GM21723 (cell line): ENCODE data around the gene BRSK1.

Experiments
- ATAC-seq: cut with Tn5 transposase; IDR thresholded peaks from one replicate; pipeline ENCODE4 v1.9.1; 2021; ENCODE audit warnings: mild to moderate bottlenecking, moderate library complexity; ENCODE audit not compliant: unreplicated experiment

BRSK1 gene

DNA sequence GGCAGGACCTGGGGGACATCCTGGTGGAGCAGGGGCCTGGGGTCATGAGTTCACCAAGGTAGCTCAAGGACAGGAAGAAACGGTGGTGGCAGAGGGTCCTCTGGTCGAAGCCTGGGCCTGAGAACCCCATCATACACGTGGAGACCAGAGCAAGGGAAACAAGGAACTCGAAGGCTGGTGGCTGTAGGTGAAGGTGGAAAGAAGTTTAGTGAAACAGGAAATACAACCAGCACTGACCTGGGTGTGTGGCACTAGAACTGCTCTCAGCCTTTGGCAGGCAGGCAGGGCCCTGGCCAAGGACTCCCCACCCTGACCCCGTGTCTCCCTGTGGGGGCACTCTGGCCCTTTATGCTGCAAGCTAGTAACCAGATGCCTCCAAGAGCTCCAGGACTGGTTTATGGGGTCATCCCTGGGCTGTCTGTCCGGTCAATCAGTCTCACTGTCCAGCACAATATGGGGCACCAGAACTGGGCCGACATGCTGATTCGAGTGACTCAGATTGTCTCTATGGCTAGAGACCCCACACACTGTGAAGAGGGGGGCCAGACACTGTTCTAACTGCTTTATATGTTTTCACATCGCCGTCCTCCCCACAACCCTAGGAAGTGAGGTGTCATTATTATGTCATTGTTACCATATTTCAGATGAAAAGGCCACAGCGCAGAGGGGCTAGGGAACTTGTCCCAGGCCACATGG lies 67.0 kb downstream of the BRSK1 start:
- ATAC-seq = no peak

GRCh38 chr19:55352040-55352439 lies 68.2 kb downstream of the BRSK1 start:
- ATAC-seq = no peak

- ATAC-seq = no peak
Observed at GRCh38 chr19:55352549-55353145, 68.8 kb downstream of the BRSK1 start.

DNA sequence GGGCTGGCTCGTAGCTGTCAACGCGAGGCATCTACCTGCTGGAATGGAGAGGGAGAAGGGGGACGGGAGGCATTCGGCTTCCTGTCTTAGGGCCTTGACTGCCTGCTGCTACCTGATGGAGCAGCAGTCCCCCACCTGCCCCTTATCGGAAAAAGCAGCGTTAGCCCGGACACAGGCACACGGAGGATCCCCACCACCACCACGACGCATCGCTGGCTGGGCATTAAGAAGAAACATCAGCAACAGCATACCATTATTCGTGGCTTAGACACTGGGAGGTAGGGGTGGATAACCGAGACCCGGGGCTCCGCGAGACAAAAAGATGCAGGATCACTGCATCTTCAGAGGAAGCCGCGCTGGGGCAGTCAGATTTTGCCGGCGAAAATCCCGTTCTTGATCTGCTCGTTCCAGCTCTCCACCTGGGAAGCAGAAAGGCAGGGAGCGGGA lies 69.6 kb downstream of the BRSK1 start:
- no peak for ATAC-seq

DNA sequence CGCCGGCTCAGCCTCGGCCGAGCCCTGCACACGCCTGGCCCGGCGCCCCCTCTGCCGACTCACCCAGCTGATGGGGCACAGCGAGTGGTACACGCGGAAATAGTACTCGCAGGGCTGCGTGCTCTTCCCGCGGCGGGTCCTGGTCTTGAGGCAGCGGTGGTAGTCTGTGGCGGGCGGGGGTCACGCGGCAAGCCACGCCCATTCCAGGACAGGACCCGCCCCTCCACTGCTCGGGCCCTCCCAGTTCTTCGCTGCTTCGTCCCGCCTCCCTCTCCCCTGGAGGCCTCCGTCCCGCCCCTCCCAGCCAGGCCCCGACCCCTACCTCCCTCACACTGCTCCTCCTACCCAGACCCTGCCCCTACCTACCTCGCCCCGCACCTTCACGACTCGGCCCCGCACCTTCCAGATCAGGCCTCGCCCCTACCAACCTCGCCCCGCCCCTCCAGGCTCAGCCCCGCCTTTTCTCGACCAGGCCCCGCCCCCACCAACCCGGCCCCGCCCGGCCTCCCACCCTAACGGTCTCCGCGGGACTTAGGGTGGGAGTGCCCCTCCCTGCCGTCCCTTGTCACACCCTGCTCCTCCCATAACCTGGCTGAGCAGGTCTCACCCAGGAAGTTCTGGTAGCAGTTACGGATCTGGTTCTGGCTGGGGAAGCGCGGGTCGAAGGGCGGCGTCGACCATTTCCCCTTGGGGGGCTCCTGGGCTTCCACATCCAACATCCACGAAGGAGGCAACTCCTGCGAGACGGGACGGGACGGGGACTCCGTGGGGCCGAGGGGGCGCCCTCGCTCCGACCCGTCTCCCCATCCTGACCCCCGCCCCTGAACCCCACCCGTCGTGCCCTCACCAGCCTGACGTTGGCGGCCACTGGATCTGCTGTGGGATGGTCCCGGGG lies 70.3 kb downstream of the BRSK1 start:
- peak; percentile 68 for ATAC-seq

- ATAC-seq = no peak
Observed at GRCh38 chr19:55354698-55355212, 71.0 kb downstream of the BRSK1 start, which contains the start of gene COX6B2. Gene COX6B2 (minus strand): TSS chr19:55354719. CDS start chr19:55354521, 198 bp downstream.

DNA sequence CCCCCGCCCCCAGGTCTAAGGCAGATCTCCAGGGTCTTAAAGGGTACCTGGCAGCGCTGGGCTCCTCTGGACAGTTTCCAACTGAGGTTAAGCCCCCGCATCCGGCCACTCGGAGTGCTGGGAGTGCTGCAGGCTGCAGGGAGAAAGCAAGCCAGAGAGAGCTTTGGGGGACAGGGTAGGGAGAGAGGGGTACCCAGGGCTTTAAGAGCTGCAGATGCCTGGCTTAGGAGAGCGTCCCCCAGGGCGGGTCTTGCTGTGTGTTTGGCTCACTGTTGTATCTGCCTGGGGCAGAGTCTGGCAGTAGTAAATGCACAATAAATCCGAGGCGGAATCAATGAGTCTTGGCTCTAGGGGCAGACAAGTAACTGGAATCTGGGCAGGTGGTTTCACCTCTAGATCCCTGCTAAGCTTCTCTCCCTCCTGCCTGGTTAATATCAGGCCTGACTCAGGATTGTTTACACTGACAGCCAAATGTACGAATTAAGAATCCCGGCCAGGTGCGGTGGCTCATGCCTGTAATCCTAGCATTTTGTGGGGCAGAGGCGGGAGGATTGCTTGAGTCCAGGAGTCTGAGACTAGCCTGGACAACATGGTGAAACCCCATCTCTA lies 71.5 kb downstream of the BRSK1 start:
- no peak for ATAC-seq

GRCh38 chr19:55358493-55358892 lies 74.7 kb downstream of the BRSK1 start:
- ATAC-seq = no peak

- no peak for ATAC-seq
Observed at GRCh38 chr19:55358943-55359908, 75.4 kb downstream of the BRSK1 start.

- ATAC-seq = no peak
Observed at GRCh38 chr19:55360902-55361301, 77.1 kb downstream of the BRSK1 start.
